SK-N-SH treated with all-trans-retinoic acid at 6 μM for 48 hours (cell line): Measurements from ENCODE around the gene STARD10.
A peak's percentile ranks its signal among the peaks of the same experiment; 100 is the strongest.

Experiments
- ATAC-seq: fragments of 200-7000 bp; cut with Tn5 transposase; 3 replicates; pipeline ENCODE4 v1.9.1; 2020; ENCODE audit warnings: mild to moderate bottlenecking, moderate library complexity
- ARNTL ChIP-seq: fragments of 450-650 bp; formaldehyde crosslinking; IDR thresholded peaks from 2 replicates; pipeline ENCODE4 v1.5.0; 2020; ENCODE audit warnings: low read depth, mild to moderate bottlenecking, moderate library complexity, borderline replicate concordance
- BACH2 ChIP-seq: fragments of 250-450 bp; sonication (Bioruptor Pico); IDR thresholded peaks from 2 replicates; pipeline ENCODE4 v1.9.0; 2021; ENCODE audit warnings: mild to moderate bottlenecking, borderline replicate concordance
- CSDC2 ChIP-seq: fragments of 250-450 bp; sonication (Bioruptor Pico); IDR thresholded peaks from 2 replicates; pipeline ENCODE4 v1.5.0; 2020; ENCODE audit warnings: mild to moderate bottlenecking, moderate library complexity
- ESRRG ChIP-seq: fragments of 250-450 bp; sonication (Bioruptor Pico); IDR thresholded peaks from 2 replicates; pipeline ENCODE4 v1.6.1; 2021; ENCODE audit warnings: mild to moderate bottlenecking
- GLIS3 ChIP-seq: fragments of 250-450 bp; sonication (Bioruptor Pico); IDR thresholded peaks from 2 replicates; pipeline ENCODE4 v1.5.0; 2020; ENCODE audit warnings: mild to moderate bottlenecking, moderate library complexity
- ISL1 ChIP-seq: fragments of 250-450 bp; sonication (Bioruptor Pico); IDR thresholded peaks from 2 replicates; pipeline ENCODE4 v2.1.2; 2022; ENCODE audit warnings: mild to moderate bottlenecking, moderate library complexity
- OSR1 ChIP-seq: fragments of 250-450 bp; sonication (Bioruptor Pico); IDR thresholded peaks from 2 replicates; pipeline ENCODE4 v1.8.0; 2022; ENCODE audit warnings: moderate library complexity, mild to moderate bottlenecking, inconsistent platforms
- PPARA ChIP-seq: fragments of 250-450 bp; sonication (Bioruptor Pico); IDR thresholded peaks from 2 replicates; pipeline ENCODE4 v1.5.0; 2020; ENCODE audit warnings: mild to moderate bottlenecking, borderline replicate concordance
- RARB ChIP-seq: fragments of 250-450 bp; sonication (Bioruptor Pico); IDR thresholded peaks from 2 replicates; pipeline ENCODE4 v1.8.0; 2021; ENCODE audit warnings: mild to moderate bottlenecking, moderate library complexity
- SNAI2 ChIP-seq: fragments of 250-450 bp; sonication (Bioruptor Pico); IDR thresholded peaks from 2 replicates; pipeline ENCODE4 v1.5.0; 2020; ENCODE audit warnings: mild to moderate bottlenecking, moderate library complexity
- TCF4 ChIP-seq: fragments of 250-450 bp; sonication (Bioruptor Pico); IDR thresholded peaks from 2 replicates; pipeline ENCODE4 v1.8.0; 2021; ENCODE audit warnings: mild to moderate bottlenecking, moderate library complexity, borderline replicate concordance
- ZC3H10 ChIP-seq: fragments of 250-450 bp; sonication (Bioruptor Pico); IDR thresholded peaks from 2 replicates; pipeline ENCODE4 v1.5.1; 2021; ENCODE audit warnings: mild to moderate bottlenecking, moderate library complexity
- ZFP3 ChIP-seq: fragments of 250-450 bp; sonication (Bioruptor Pico); IDR thresholded peaks from 2 replicates; pipeline ENCODE4 v1.5.0; 2020; ENCODE audit warnings: mild to moderate bottlenecking, moderate library complexity
- ZFP30 ChIP-seq: fragments of 450-650 bp; formaldehyde crosslinking; IDR thresholded peaks from 2 replicates; pipeline ENCODE4 v1.5.0; 2022; ENCODE audit warnings: mild to moderate bottlenecking, moderate library complexity
- ZNF565 ChIP-seq: fragments of 450-650 bp; formaldehyde crosslinking; conservative IDR thresholded peaks from 2 replicates; pipeline ENCODE4 v1.5.0; 2020; ENCODE audit warnings: low read depth, mild to moderate bottlenecking, moderate library complexity
- ZNF70 ChIP-seq: fragments of 450-650 bp; formaldehyde crosslinking; IDR thresholded peaks from 2 replicates; pipeline ENCODE4 v1.5.0; 2020; ENCODE audit warnings: mild to moderate bottlenecking, moderate library complexity
- ZNF8 ChIP-seq: fragments of 450-650 bp; formaldehyde crosslinking; IDR thresholded peaks from 2 replicates; pipeline ENCODE4 v1.5.0; 2020; ENCODE audit warnings: mild to moderate bottlenecking, moderate library complexity
- TF ChIP-seq, protein P1 (sequence below): fragments of 250-450 bp; sonication (Bioruptor Pico); IDR thresholded peaks from 2 replicates; pipeline ENCODE4 v1.8.0; 2021; ENCODE audit warnings: low read depth, mild to moderate bottlenecking, moderate library complexity, borderline replicate concordance
- TF ChIP-seq, protein P2 (sequence below): fragments of 250-450 bp; sonication (Bioruptor Pico); IDR thresholded peaks from 2 replicates; pipeline ENCODE4 v1.5.1; 2021; ENCODE audit warnings: mild to moderate bottlenecking, moderate library complexity
- TF ChIP-seq, protein P3 (sequence below): fragments of 250-450 bp; sonication (Bioruptor Pico); IDR thresholded peaks from 2 replicates; pipeline ENCODE4 v1.5.1; 2020; ENCODE audit warnings: low read depth, mild to moderate bottlenecking, moderate library complexity
- TF ChIP-seq, protein P4 (sequence below): fragments of 250-450 bp; sonication (Bioruptor Pico); IDR thresholded peaks from 2 replicates; pipeline ENCODE4 v1.8.0; 2020; ENCODE audit warnings: mild to moderate bottlenecking, moderate library complexity, borderline replicate concordance
- TF ChIP-seq, protein P5 (sequence below): fragments of 250-450 bp; sonication (Bioruptor Pico); IDR thresholded peaks from 2 replicates; pipeline ENCODE4 v1.5.0; 2020; ENCODE audit warnings: mild to moderate bottlenecking, moderate library complexity

STARD10 gene

DNA sequence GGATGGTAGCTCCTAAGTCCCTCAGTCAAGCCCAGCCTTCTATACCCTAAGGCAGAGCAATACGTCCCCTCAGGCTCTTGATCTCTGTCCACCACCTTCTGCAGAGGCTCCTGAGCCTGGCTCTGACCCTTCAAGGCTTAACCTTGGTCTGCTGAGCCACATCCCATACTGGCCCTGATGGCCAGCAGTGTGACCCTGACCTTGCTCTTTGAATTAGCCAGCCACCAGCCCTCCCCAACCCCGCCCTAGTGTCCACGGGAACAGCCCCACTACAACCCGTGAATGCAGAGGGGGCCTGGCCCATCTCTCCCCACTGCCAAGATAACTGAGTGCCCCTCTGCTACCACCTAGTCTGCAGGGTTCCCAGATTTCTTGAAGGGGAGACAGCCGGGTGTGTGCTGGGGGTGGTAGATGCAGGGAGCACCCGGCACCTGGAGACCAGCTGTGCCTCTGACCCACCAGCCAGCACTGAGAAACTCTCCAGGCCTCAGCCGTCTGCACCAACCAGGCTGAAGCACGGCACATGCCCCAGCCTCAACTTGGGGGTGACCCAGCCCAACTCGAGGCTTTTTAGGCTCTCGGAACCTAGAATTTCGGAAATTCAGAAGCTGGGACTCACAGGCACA, 47.8 kb downstream of the STARD10 start:
- no peak for TF ChIP-seq ZNF565 (CRISPR knock-in tag)
- TF ChIP-seq, protein P1, sequence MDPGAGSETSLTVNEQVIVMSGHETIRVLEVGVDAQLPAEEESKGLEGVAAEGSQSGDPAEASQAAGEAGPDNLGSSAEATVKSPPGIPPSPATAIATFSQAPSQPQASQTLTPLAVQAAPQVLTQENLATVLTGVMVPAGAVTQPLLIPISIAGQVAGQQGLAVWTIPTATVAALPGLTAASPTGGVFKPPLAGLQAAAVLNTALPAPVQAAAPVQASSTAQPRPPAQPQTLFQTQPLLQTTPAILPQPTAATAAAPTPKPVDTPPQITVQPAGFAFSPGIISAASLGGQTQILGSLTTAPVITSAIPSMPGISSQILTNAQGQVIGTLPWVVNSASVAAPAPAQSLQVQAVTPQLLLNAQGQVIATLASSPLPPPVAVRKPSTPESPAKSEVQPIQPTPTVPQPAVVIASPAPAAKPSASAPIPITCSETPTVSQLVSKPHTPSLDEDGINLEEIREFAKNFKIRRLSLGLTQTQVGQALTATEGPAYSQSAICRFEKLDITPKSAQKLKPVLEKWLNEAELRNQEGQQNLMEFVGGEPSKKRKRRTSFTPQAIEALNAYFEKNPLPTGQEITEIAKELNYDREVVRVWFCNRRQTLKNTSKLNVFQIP, result no peak
- TF ChIP-seq, protein P2, sequence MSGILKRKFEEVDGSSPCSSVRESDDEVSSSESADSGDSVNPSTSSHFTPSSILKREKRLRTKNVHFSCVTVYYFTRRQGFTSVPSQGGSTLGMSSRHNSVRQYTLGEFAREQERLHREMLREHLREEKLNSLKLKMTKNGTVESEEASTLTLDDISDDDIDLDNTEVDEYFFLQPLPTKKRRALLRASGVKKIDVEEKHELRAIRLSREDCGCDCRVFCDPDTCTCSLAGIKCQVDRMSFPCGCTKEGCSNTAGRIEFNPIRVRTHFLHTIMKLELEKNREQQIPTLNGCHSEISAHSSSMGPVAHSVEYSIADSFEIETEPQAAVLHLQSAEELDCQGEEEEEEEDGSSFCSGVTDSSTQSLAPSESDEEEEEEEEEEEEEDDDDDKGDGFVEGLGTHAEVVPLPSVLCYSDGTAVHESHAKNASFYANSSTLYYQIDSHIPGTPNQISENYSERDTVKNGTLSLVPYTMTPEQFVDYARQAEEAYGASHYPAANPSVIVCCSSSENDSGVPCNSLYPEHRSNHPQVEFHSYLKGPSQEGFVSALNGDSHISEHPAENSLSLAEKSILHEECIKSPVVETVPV (CRISPR knock-in tag), result no peak
- no peak for TF ChIP-seq BACH2 (CRISPR knock-in tag)
- no peak for TF ChIP-seq ZFP30 (CRISPR knock-in tag)
- no peak for TF ChIP-seq ESRRG
- TF ChIP-seq CSDC2 (CRISPR knock-in tag), result no peak
- TF ChIP-seq ZNF70 (CRISPR knock-in tag), result no peak
- no peak for TF ChIP-seq ZC3H10 (CRISPR knock-in tag)
- no peak for TF ChIP-seq GLIS3 (CRISPR knock-in tag)
- no peak for TF ChIP-seq SNAI2 (CRISPR knock-in tag)
- no peak for TF ChIP-seq PPARA
- TF ChIP-seq ISL1 (CRISPR knock-in tag), result no peak
- TF ChIP-seq ZNF8 (CRISPR knock-in tag), result no peak
- no peak for TF ChIP-seq ZFP3
- TF ChIP-seq, protein P3, sequence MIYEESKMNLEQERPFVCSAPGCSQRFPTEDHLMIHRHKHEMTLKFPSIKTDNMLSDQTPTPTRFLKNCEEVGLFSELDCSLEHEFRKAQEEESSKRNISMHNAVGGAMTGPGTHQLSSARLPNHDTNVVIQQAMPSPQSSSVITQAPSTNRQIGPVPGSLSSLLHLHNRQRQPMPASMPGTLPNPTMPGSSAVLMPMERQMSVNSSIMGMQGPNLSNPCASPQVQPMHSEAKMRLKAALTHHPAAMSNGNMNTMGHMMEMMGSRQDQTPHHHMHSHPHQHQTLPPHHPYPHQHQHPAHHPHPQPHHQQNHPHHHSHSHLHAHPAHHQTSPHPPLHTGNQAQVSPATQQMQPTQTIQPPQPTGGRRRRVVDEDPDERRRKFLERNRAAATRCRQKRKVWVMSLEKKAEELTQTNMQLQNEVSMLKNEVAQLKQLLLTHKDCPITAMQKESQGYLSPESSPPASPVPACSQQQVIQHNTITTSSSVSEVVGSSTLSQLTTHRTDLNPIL (CRISPR knock-in tag), result no peak
- TF ChIP-seq OSR1 (CRISPR knock-in tag), result no peak
- TF ChIP-seq ARNTL (CRISPR knock-in tag), result no peak
- TF ChIP-seq, protein P4, sequence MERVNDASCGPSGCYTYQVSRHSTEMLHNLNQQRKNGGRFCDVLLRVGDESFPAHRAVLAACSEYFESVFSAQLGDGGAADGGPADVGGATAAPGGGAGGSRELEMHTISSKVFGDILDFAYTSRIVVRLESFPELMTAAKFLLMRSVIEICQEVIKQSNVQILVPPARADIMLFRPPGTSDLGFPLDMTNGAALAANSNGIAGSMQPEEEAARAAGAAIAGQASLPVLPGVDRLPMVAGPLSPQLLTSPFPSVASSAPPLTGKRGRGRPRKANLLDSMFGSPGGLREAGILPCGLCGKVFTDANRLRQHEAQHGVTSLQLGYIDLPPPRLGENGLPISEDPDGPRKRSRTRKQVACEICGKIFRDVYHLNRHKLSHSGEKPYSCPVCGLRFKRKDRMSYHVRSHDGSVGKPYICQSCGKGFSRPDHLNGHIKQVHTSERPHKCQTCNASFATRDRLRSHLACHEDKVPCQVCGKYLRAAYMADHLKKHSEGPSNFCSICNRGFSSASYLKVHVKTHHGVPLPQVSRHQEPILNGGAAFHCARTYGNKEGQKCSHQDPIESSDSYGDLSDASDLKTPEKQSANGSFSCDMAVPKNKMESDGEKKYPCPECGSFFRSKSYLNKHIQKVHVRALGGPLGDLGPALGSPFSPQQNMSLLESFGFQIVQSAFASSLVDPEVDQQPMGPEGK, result no peak
- peak; percentile 22; the same call in 1 of the 3 replicates for ATAC-seq

DNA sequence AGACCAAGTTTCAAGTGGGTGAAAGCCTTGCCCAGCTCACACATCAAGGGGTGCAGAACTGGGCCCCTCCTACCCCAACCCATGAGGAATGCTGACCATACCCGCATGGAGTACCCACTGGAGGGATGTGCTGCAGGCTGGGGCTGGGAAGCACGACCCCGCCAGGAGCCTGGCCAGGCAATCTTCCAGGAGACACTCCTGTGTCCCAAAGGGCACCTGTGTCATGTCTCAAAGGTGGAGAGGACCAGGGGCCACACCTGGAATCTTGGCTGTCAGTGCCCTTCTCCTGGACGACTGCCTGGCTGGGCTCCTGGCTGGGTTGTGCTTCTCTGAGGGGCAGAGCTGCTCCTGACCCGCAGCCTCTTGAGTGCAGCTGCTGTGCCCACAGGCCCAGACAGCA, 48.3 kb downstream of the STARD10 start:
- no peak for TF ChIP-seq ZFP30 (CRISPR knock-in tag)
- TF ChIP-seq TCF4 (CRISPR knock-in tag), result no peak
- TF ChIP-seq CSDC2 (CRISPR knock-in tag), result no peak
- no peak for TF ChIP-seq ZFP3
- TF ChIP-seq, protein P4, result no peak
- TF ChIP-seq, protein P2 (CRISPR knock-in tag), result no peak
- TF ChIP-seq, protein P1, result no peak
- TF ChIP-seq, protein P3 (CRISPR knock-in tag), result no peak
- no peak for TF ChIP-seq ZNF8 (CRISPR knock-in tag)
- TF ChIP-seq PPARA, result no peak
- no peak for TF ChIP-seq GLIS3 (CRISPR knock-in tag)
- TF ChIP-seq, protein P5, sequence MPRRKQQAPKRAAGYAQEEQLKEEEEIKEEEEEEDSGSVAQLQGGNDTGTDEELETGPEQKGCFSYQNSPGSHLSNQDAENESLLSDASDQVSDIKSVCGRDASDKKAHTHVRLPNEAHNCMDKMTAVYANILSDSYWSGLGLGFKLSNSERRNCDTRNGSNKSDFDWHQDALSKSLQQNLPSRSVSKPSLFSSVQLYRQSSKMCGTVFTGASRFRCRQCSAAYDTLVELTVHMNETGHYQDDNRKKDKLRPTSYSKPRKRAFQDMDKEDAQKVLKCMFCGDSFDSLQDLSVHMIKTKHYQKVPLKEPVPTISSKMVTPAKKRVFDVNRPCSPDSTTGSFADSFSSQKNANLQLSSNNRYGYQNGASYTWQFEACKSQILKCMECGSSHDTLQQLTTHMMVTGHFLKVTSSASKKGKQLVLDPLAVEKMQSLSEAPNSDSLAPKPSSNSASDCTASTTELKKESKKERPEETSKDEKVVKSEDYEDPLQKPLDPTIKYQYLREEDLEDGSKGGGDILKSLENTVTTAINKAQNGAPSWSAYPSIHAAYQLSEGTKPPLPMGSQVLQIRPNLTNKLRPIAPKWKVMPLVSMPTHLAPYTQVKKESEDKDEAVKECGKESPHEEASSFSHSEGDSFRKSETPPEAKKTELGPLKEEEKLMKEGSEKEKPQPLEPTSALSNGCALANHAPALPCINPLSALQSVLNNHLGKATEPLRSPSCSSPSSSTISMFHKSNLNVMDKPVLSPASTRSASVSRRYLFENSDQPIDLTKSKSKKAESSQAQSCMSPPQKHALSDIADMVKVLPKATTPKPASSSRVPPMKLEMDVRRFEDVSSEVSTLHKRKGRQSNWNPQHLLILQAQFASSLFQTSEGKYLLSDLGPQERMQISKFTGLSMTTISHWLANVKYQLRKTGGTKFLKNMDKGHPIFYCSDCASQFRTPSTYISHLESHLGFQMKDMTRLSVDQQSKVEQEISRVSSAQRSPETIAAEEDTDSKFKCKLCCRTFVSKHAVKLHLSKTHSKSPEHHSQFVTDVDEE (CRISPR knock-in tag), result no peak
- TF ChIP-seq RARB (CRISPR knock-in tag), result no peak
- no peak for TF ChIP-seq ISL1 (CRISPR knock-in tag)
- TF ChIP-seq SNAI2 (CRISPR knock-in tag), result no peak
- no peak for TF ChIP-seq ZNF565 (CRISPR knock-in tag)
- TF ChIP-seq ARNTL (CRISPR knock-in tag), result no peak
- no peak for TF ChIP-seq ESRRG
- ATAC-seq, result no peak
